Ammon's horn (tissue), 1 donor: Measurements from ENCODE around the gene ADD3.

ENCODE experiments used
- DNase-seq: peaks from one replicate; pipeline ENCODE4 v3.0.0-alpha.2; 2016; ENCODE audit warnings: low spot score

The ADD3 gene

GRCh38 chr10:110179220-110179619, 171.4 kb downstream of the ADD3 start:
- DNase-seq = no peak

GRCh38 chr10:110181451-110181850, 173.7 kb downstream of the ADD3 start:
- no peak for DNase-seq

DNA sequence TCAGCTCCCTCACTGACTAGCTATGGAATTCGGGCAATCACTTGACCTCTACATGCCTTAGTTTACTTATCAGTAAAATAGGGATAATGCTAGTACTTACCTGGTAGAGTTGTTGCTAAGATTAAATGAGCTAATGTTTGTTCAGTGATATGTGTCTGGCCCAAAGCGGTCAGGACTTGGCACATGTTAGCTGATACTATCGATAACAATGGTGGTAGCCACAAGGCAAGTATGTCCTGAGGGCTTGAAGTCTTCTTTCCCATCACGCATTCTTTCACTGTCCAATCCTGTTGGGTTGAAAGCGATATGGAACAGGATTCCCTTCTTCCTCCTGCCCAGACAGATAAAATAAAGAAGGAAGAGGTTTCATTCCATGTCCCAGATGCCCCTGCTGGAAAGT, 174.1 kb downstream of the ADD3 start:
- DNase-seq = no peak

- no peak for DNase-seq
Observed at GRCh38 chr10:110184398-110184797, 176.6 kb downstream of the ADD3 start.
